NB4 (cell line): ENCODE data around the gene PIK3AP1.
A peak's percentile ranks its signal among the peaks of the same experiment; 100 is the strongest.
"Not testable (repeated sequence)": the region's sequence is repeated elsewhere in the genome, so short reads cannot be mapped to it uniquely, and the experiment has no call there.

ENCODE experiments used
- DNase-seq: peaks from one replicate; pipeline ENCODE4 v3.0.0; 2010; ENCODE audit warnings: low read depth
- H3K4me3 ChIP-seq: one replicate; pipeline ENCODE4 v1.5.1; 2011; ENCODE audit warnings: mild to moderate bottlenecking, low read depth, low read length, moderate library complexity
- CTCF ChIP-seq: IDR thresholded peaks from one replicate; pipeline ENCODE4 v1.5.1; 2012; ENCODE audit warnings: low read depth, low read length
- MAX ChIP-seq: IDR thresholded peaks from 2 replicates; pipeline ENCODE4 v1.6.1; 2011; ENCODE audit warnings: low read depth, low read length
- MYC ChIP-seq: IDR thresholded peaks from 2 replicates; pipeline ENCODE4 v1.6.1; 2011; ENCODE audit warnings: low read depth, low read length
- POLR2A ChIP-seq: IDR thresholded peaks from 2 replicates; pipeline ENCODE4 v1.6.1; 2011; ENCODE audit warnings: mild to moderate bottlenecking; ENCODE audit not compliant: insufficient read length; ENCODE audit errors: extremely low read depth

Gene PIK3AP1

GRCh38 chr10:96685306-96685705 lies 35.0 kb downstream of the PIK3AP1 start:
- TF ChIP-seq CTCF (no peak), MAX (no peak), POLR2A (no peak), MYC (no peak)
- peak; percentile 42 for DNase-seq
- no peak overlapping the region for H3K4me3 ChIP-seq

- TF ChIP-seq CTCF (no peak), POLR2A (no peak), MAX (no peak), MYC (no peak)
- no peak for DNase-seq
- no peak overlapping the region for H3K4me3 ChIP-seq
These were observed 35.5 kb downstream of the PIK3AP1 start for GRCh38 chr10:96684826-96685225.

GRCh38 chr10:96683710-96684109 lies 36.6 kb downstream of the PIK3AP1 start:
- TF ChIP-seq CTCF (no peak), MAX (no peak), POLR2A (no peak), MYC (no peak)
- no peak for DNase-seq
- H3K4me3 ChIP-seq = no peak overlapping the region

GRCh38 chr10:96683065-96683464 lies 37.2 kb downstream of the PIK3AP1 start:
- no peak for TF ChIP-seq MAX
- no peak for TF ChIP-seq POLR2A
- no peak for TF ChIP-seq CTCF
- TF ChIP-seq MYC = no peak
- DNase-seq = no peak
- H3K4me3 ChIP-seq = no peak overlapping the region

GRCh38 chr10:96681524-96681923 lies 38.8 kb downstream of the PIK3AP1 start:
- TF ChIP-seq CTCF = no peak
- no peak for TF ChIP-seq MAX
- no peak for TF ChIP-seq MYC
- no peak for TF ChIP-seq POLR2A
- no peak overlapping the region for H3K4me3 ChIP-seq
- no peak for DNase-seq

- DNase-seq, H3K4me3 ChIP-seq: not testable (repeated sequence)
These were observed 39.9 kb downstream of the PIK3AP1 start for GRCh38 chr10:96680463-96680862.
